WTC11 (cell line): ENCODE measurements around the gene KCNK16. TPM values are rescaled to one million over a fixed set of nuclear protein-coding genes. Genes with fewer than 3 reads are reported as not detected.

Experiments
- ATAC-seq: fragments of 200-7000 bp; cut with Tn5 transposase; 2 replicates; pipeline ENCODE4 v1.10.0; 2021; ENCODE audit warnings: mild to moderate bottlenecking, moderate library complexity
- CTCF ChIA-PET: fragments of 300-600 bp; sonication (Branson Sonifier 250); formaldehyde crosslinking; loops from one replicate; lab custom pipeline; 2021; ENCODE audit warnings: antibody characterized with exemption; lab: Charles Lee
- POLR2A ChIA-PET: fragments of 350-600 bp; sonication (Branson Sonifier 250); formaldehyde crosslinking; loops from one replicate; lab custom pipeline; 2021; ENCODE audit warnings: antibody characterized with exemption; lab: Charles Lee
- DNase-seq: peaks from one replicate; pipeline ENCODE4 v3.0.0; 2021; ENCODE audit warnings: low spot score
- H3K27ac Mint-ChIP-seq: 2 replicates; pipeline ENCODE4 v1.8.0; 2021; ENCODE audit warnings: mixed read lengths
- H3K27me3 Mint-ChIP-seq: 2 replicates; pipeline ENCODE4 v1.8.0; 2021; ENCODE audit warnings: low read depth, mild to moderate bottlenecking, moderate library complexity, mixed read lengths
- H3K36me3 Mint-ChIP-seq: 2 replicates; pipeline ENCODE4 v1.8.0; 2021; ENCODE audit warnings: mixed read lengths
- H3K4me1 Mint-ChIP-seq: 2 replicates; pipeline ENCODE4 v1.8.0; 2022; ENCODE audit warnings: mixed read lengths
- H3K4me3 Mint-ChIP-seq: 2 replicates; pipeline ENCODE4 v1.8.0; 2021; ENCODE audit warnings: mild to moderate bottlenecking, moderate library complexity, mixed read lengths
- H3K9me3 Mint-ChIP-seq: 2 replicates; pipeline ENCODE4 v1.8.0; 2021; ENCODE audit warnings: mixed read lengths
- ARID4B ChIP-seq: sonication (generic); formaldehyde crosslinking; IDR thresholded peaks from 2 replicates; pipeline ENCODE4 v1.8.0; 2023; ENCODE audit warnings: missing genetic modification reagents, mild to moderate bottlenecking, borderline replicate concordance
- CBFB ChIP-seq: sonication (generic); formaldehyde crosslinking; IDR thresholded peaks from 2 replicates; pipeline ENCODE4 v1.8.1; 2022; ENCODE audit warnings: mild to moderate bottlenecking, low read depth, missing genetic modification reagents
- GRHL2 ChIP-seq: fragments of 250-450 bp; sonication (Bioruptor Pico); IDR thresholded peaks from 2 replicates; pipeline ENCODE4 v1.8.0; 2022; ENCODE audit warnings: mild to moderate bottlenecking, moderate library complexity; ENCODE audit not compliant: insufficient replicate concordance, severe bottlenecking
- IRF2 ChIP-seq: sonication (generic); formaldehyde crosslinking; IDR thresholded peaks from 2 replicates; pipeline ENCODE4 v1.8.0; 2022; ENCODE audit warnings: low read depth, missing genetic modification reagents, borderline replicate concordance
- JUN ChIP-seq: sonication (generic); formaldehyde crosslinking; IDR thresholded peaks from 2 replicates; pipeline ENCODE4 v1.8.0; 2023; ENCODE audit warnings: mild to moderate bottlenecking, missing genetic modification reagents
- MLX ChIP-seq: sonication (generic); formaldehyde crosslinking; IDR thresholded peaks from 2 replicates; pipeline ENCODE4 v1.8.1; 2023; ENCODE audit warnings: mild to moderate bottlenecking, missing genetic modification reagents, moderate library complexity
- NR2C2 ChIP-seq: sonication (generic); formaldehyde crosslinking; IDR thresholded peaks from 2 replicates; pipeline ENCODE4 v1.8.0; 2022; ENCODE audit warnings: mild to moderate bottlenecking, missing genetic modification reagents
- PRRX2 ChIP-seq: fragments of 250-450 bp; sonication (Bioruptor Pico); IDR thresholded peaks from 2 replicates; pipeline ENCODE4 v1.8.0; 2021; ENCODE audit warnings: mild to moderate bottlenecking
- STAT6 ChIP-seq: sonication (generic); formaldehyde crosslinking; conservative IDR thresholded peaks from 2 replicates; pipeline ENCODE4 v1.8.1; 2023; ENCODE audit warnings: mild to moderate bottlenecking, low read depth, missing genetic modification reagents, moderate library complexity
- ZBTB21 ChIP-seq: sonication (generic); formaldehyde crosslinking; IDR thresholded peaks from 2 replicates; pipeline ENCODE4 v1.8.1; 2023; ENCODE audit warnings: mild to moderate bottlenecking, missing genetic modification reagents, borderline replicate concordance
- ZNF219 ChIP-seq: sonication (generic); formaldehyde crosslinking; IDR thresholded peaks from 2 replicates; pipeline ENCODE4 v1.8.0; 2023; ENCODE audit warnings: missing genetic modification reagents, mild to moderate bottlenecking, borderline replicate concordance
- ZNF396 ChIP-seq: fragments of 250-450 bp; sonication (Bioruptor Pico); IDR thresholded peaks from 2 replicates; pipeline ENCODE4 v1.8.0; 2021; ENCODE audit warnings: mild to moderate bottlenecking, moderate library complexity, borderline replicate concordance
- ZNF671 ChIP-seq: fragments of 250-450 bp; sonication (Bioruptor Pico); IDR thresholded peaks from 2 replicates; pipeline ENCODE4 v1.8.0; 2021; ENCODE audit warnings: mild to moderate bottlenecking
- total RNA-seq: library from RNA; stranded (reverse); gene quantifications from 3 replicates; pipeline ENCODE4 v1.2.3, GENCODE V29; 2021
- TF ChIP-seq, protein P1 (sequence below): sonication (generic); formaldehyde crosslinking; conservative IDR thresholded peaks from 2 replicates; pipeline ENCODE4 v1.8.1; 2022; ENCODE audit warnings: mild to moderate bottlenecking, missing genetic modification reagents
- TF ChIP-seq, protein P2 (sequence below): sonication (generic); formaldehyde crosslinking; IDR thresholded peaks from 2 replicates; pipeline ENCODE4 v1.8.0; 2022; ENCODE audit warnings: missing genetic modification reagents

Gene KCNK16
- total RNA-seq, 1 experiment from 2014 or later: not detected

GRCh38 chr6:39328066-39328465 is 5.6 kb upstream of the KCNK16 start:
- POLR2A ChIA-PET: no interaction called here
- H3K4me1 Mint-ChIP-seq: no peaks in the 10 kb centered on the region
- no peak overlapping the region for H3K27ac Mint-ChIP-seq
- ATAC-seq (no peak), DNase-seq (no peak)
- peaks cover 5% of the 10 kb centered on the region; the same call in 1 of the 2 replicates for H3K27me3 Mint-ChIP-seq
- H3K36me3 Mint-ChIP-seq: no peaks in the 10 kb centered on the region
- CTCF ChIA-PET: interaction anchor here (1.8 kb wide), 1 partner anchor 34 kb away, joined by 4 read pairs; no protein-coding TSS in a partner anchor
- no peak for TF ChIP-seq GRHL2 (CRISPR knock-in tag)
- TF ChIP-seq, protein P1, sequence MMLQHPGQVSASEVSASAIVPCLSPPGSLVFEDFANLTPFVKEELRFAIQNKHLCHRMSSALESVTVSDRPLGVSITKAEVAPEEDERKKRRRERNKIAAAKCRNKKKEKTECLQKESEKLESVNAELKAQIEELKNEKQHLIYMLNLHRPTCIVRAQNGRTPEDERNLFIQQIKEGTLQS: no peak
- no peak for TF ChIP-seq JUN (CRISPR knock-in tag)
- TF ChIP-seq CBFB: no peak
- no peak for TF ChIP-seq STAT6 (CRISPR knock-in tag)
- TF ChIP-seq MLX: no peak
- no peak for TF ChIP-seq NR2C2 (CRISPR knock-in tag)
- TF ChIP-seq, protein P2, sequence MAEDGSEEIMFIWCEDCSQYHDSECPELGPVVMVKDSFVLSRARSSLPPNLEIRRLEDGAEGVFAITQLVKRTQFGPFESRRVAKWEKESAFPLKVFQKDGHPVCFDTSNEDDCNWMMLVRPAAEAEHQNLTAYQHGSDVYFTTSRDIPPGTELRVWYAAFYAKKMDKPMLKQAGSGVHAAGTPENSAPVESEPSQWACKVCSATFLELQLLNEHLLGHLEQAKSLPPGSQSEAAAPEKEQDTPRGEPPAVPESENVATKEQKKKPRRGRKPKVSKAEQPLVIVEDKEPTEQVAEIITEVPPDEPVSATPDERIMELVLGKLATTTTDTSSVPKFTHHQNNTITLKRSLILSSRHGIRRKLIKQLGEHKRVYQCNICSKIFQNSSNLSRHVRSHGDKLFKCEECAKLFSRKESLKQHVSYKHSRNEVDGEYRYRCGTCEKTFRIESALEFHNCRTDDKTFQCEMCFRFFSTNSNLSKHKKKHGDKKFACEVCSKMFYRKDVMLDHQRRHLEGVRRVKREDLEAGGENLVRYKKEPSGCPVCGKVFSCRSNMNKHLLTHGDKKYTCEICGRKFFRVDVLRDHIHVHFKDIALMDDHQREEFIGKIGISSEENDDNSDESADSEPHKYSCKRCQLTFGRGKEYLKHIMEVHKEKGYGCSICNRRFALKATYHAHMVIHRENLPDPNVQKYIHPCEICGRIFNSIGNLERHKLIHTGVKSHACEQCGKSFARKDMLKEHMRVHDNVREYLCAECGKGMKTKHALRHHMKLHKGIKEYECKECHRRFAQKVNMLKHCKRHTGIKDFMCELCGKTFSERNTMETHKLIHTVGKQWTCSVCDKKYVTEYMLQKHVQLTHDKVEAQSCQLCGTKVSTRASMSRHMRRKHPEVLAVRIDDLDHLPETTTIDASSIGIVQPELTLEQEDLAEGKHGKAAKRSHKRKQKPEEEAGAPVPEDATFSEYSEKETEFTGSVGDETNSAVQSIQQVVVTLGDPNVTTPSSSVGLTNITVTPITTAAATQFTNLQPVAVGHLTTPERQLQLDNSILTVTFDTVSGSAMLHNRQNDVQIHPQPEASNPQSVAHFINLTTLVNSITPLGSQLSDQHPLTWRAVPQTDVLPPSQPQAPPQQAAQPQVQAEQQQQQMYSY (CRISPR knock-in tag): no peak
- no peak for TF ChIP-seq IRF2 (CRISPR knock-in tag)
- TF ChIP-seq ZNF671 (CRISPR knock-in tag): no peak
- TF ChIP-seq ARID4B: no peak
- TF ChIP-seq ZNF396 (CRISPR knock-in tag): no peak
- no peak for TF ChIP-seq ZNF219 (CRISPR knock-in tag)
- no peak for TF ChIP-seq PRRX2 (CRISPR knock-in tag)
- no peak for TF ChIP-seq ZBTB21 (CRISPR knock-in tag)
- H3K4me3 Mint-ChIP-seq: no peak overlapping the region
- no peaks in the 10 kb centered on the region for H3K9me3 Mint-ChIP-seq
